HepG2 (cell line): ENCODE measurements around the gene FLT3LG. TPM values are rescaled to one million over a fixed set of nuclear protein-coding genes. Genes with fewer than 3 reads are reported as not detected.
A peak's percentile ranks its signal among the peaks of the same experiment; 100 is the strongest.

Source experiments
- ATAC-seq: fragments of 200-7000 bp; cut with Tn5 transposase; 3 replicates; pipeline ENCODE4 v1.9.1; 2020; ENCODE audit warnings: mild to moderate bottlenecking, moderate library complexity
- BruUV-seq: library from RNA; stranded (reverse); fragments of 400-500 nt; replicated peaks from 2 replicates; lab custom pipeline; 2021; lab: Mats Ljungman, UMichigan
- CTCF ChIA-PET: fragments of 300-600 bp; formaldehyde crosslinking; extraction: SDS; loops from one replicate; lab custom pipeline; 2021; ENCODE audit warnings: low total read pairs, inconsistent platforms, low intra/inter-chr PET ratio; lab: Yijun Ruan, JAX
- POLR2A ChIA-PET: fragments of 350-600 bp; sonication (Branson Sonifier 250); formaldehyde crosslinking; loops from one replicate; lab custom pipeline; 2020; ENCODE audit warnings: antibody characterized with exemption, inconsistent platforms; lab: Yijun Ruan, JAX
- DNase-seq: peaks from one replicate; pipeline ENCODE4 v3.0.0-alpha.2; 2015; ENCODE audit warnings: low spot score
- FAIRE-seq: peaks from 3 replicates; lab custom pipeline; 2011; peaks lifted over from hg19 to GRCh38; lab: Jason Lieb, UNC
- H2AFZ ChIP-seq: one replicate; pipeline ENCODE4 v1.6.1; 2011; ENCODE audit warnings: low read length, inconsistent platforms
- H3K27ac ChIP-seq: fragments of 300-600 bp; 3 replicates; pipeline ENCODE4 v1.8.0; 2011; ENCODE audit warnings: mixed run types, mild to moderate bottlenecking, mixed read lengths, low read length, inconsistent platforms; ENCODE audit not compliant: insufficient read depth; ENCODE audit errors: extremely low read length
- H3K27me3 ChIP-seq, 2 experiments: fragments of 200-600 bp in 1 of 2; 2 replicates in 1 of 2; 3 replicates in 1 of 2; pipeline versions ENCODE4 v1.6.0 to v1.8.0; 2011; ENCODE audit warnings: low read length in 2 of 2, mild to moderate bottlenecking in 2 of 2, moderate library complexity in 2 of 2, inconsistent platforms in 1 of 2; ENCODE audit not compliant: insufficient read depth in 2 of 2, control insufficient read depth in 1 of 2
- H3K36me3 ChIP-seq, 2 experiments: fragments of 200-600 bp in 1 of 2; replicated peaks in 1 of 2; 2 replicates in 1 of 2; 3 replicates in 1 of 2; pipeline versions ENCODE4 v1.5.1 to v1.8.0; 2011; ENCODE audit warnings: low read length in 2 of 2, inconsistent platforms in 1 of 2; ENCODE audit not compliant: insufficient read depth in 2 of 2, control insufficient read depth in 1 of 2
- H3K4me1 ChIP-seq: 2 replicates; pipeline ENCODE4 v1.5.1; 2012; ENCODE audit warnings: low read length, inconsistent platforms; ENCODE audit not compliant: insufficient read depth
- H3K4me2 ChIP-seq: 2 replicates; pipeline ENCODE4 v1.6.0; 2011; ENCODE audit warnings: low read depth, low read length, inconsistent platforms
- H3K4me3 ChIP-seq, 3 experiments: fragments of 200-600 bp in 1 of 3; sonication (generic), shearing (Covaris generic) in 1 of 3; replicated peaks in 1 of 3; 2 replicates each; pipeline ENCODE4 v1.5.1; 2011 to 2016; ENCODE audit warnings: low read length in 3 of 3, inconsistent platforms in 2 of 3, low read depth in 2 of 3, mild to moderate bottlenecking in 2 of 3, control low read depth in 1 of 3, mixed read lengths in 1 of 3; ENCODE audit not compliant: insufficient read depth in 1 of 3
- H3K79me2 ChIP-seq: one replicate; pipeline ENCODE4 v1.6.1; 2011; ENCODE audit warnings: low read length, inconsistent platforms; ENCODE audit not compliant: insufficient read depth
- H3K9ac ChIP-seq: 2 replicates; pipeline ENCODE4 v1.6.0; 2011; ENCODE audit warnings: mild to moderate bottlenecking, low read depth, low read length, inconsistent platforms; ENCODE audit not compliant: insufficient read depth
- H3K9me3 ChIP-seq: 2 replicates; pipeline ENCODE4 v1.5.1; 2012; ENCODE audit warnings: mild to moderate bottlenecking, low read length
- H4K20me1 ChIP-seq: 2 replicates; pipeline ENCODE4 v1.6.0; 2011; ENCODE audit warnings: inconsistent platforms, mild to moderate bottlenecking, low read length, moderate library complexity; ENCODE audit not compliant: insufficient read depth
- CREB3 ChIP-seq: sonication (generic); formaldehyde crosslinking; IDR thresholded peaks from 2 replicates; pipeline ENCODE4 v1.5.0; 2020; ENCODE audit warnings: missing genetic modification reagents
- ESRRA ChIP-seq: sonication (generic); formaldehyde crosslinking; IDR thresholded peaks from 2 replicates; pipeline ENCODE4 v1.5.1; 2020; ENCODE audit warnings: mild to moderate bottlenecking, low read depth, missing genetic modification reagents
- NFATC3 ChIP-seq: sonication (generic); formaldehyde crosslinking; IDR thresholded peaks from 2 replicates; pipeline ENCODE4 v1.5.1; 2020; ENCODE audit warnings: mild to moderate bottlenecking, missing genetic modification reagents
- NFIC ChIP-seq: IDR thresholded peaks from 2 replicates; pipeline ENCODE4 v1.6.1; 2012; ENCODE audit warnings: mild to moderate bottlenecking, low read length, inconsistent platforms
- PCBP1 ChIP-seq: fragments of 200-400 bp; formaldehyde crosslinking; IDR thresholded peaks from 2 replicates; pipeline ENCODE4 v1.6.1; 2017; ENCODE audit warnings: mild to moderate bottlenecking, low read depth, low read length, borderline replicate concordance
- POLR2A ChIP-seq, 2 experiments: IDR thresholded peaks; 2 replicates each; pipeline ENCODE4 v1.6.1; 2011; ENCODE audit warnings: low read depth in 2 of 2, low read length in 2 of 2, mild to moderate bottlenecking in 1 of 2, moderate library complexity in 1 of 2; ENCODE audit not compliant: insufficient read depth in 1 of 2
- RAD21 ChIP-seq: fragments of 450-650 bp; formaldehyde crosslinking; IDR thresholded peaks from 2 replicates; pipeline ENCODE4 v1.5.0; 2020; ENCODE audit warnings: mild to moderate bottlenecking
- SMC3 ChIP-seq: IDR thresholded peaks from 2 replicates; pipeline ENCODE4 v1.6.1; 2011; ENCODE audit warnings: low read length, improper control_type of control experiment
- SNAPC2 ChIP-seq: sonication (generic); formaldehyde crosslinking; IDR thresholded peaks from 2 replicates; pipeline ENCODE4 v1.8.1; 2022; ENCODE audit warnings: mild to moderate bottlenecking, missing genetic modification reagents
- SP4 ChIP-seq: sonication (generic); formaldehyde crosslinking; IDR thresholded peaks from 2 replicates; pipeline ENCODE4 v1.8.1; 2023; ENCODE audit warnings: mild to moderate bottlenecking, missing genetic modification reagents
- STAT5B ChIP-seq: sonication (generic); formaldehyde crosslinking; IDR thresholded peaks from 2 replicates; pipeline ENCODE4 v1.4.0; 2020; ENCODE audit warnings: missing genetic modification reagents
- THYN1 ChIP-seq: sonication (generic); formaldehyde crosslinking; IDR thresholded peaks from 2 replicates; pipeline ENCODE4 v1.8.1; 2023; ENCODE audit warnings: low read depth, mild to moderate bottlenecking, moderate library complexity, missing genetic modification reagents, borderline replicate concordance
- ZGPAT ChIP-seq: IDR thresholded peaks from 2 replicates; pipeline ENCODE4 v1.6.1; 2016; ENCODE audit warnings: mild to moderate bottlenecking
- ZNF232 ChIP-seq: sonication (generic); formaldehyde crosslinking; IDR thresholded peaks from 2 replicates; pipeline ENCODE4 v1.4.0; 2020; ENCODE audit warnings: missing genetic modification reagents, borderline replicate concordance
- ZNF557 ChIP-seq: sonication (generic); formaldehyde crosslinking; IDR thresholded peaks from 2 replicates; pipeline ENCODE4 v1.4.0; 2020; ENCODE audit warnings: missing genetic modification reagents
- ZNF558 ChIP-seq: sonication (generic); formaldehyde crosslinking; IDR thresholded peaks from 2 replicates; pipeline ENCODE4 v1.9.0; 2022; ENCODE audit warnings: mild to moderate bottlenecking, missing genetic modification reagents, borderline replicate concordance
- ZNF770 ChIP-seq: sonication (generic); formaldehyde crosslinking; IDR thresholded peaks from 2 replicates; pipeline ENCODE4 v1.5.0; 2020; ENCODE audit warnings: mild to moderate bottlenecking, missing genetic modification reagents
- ZSCAN30 ChIP-seq: sonication (generic); formaldehyde crosslinking; IDR thresholded peaks from 2 replicates; pipeline ENCODE4 v1.5.0; 2020; ENCODE audit warnings: mild to moderate bottlenecking, missing genetic modification reagents
- WGBS: methylation state at CpG from one replicate; pipeline ENCODE4 v1.1.6; 2017; ENCODE audit warnings: low lambda C conversion rate; 5-methylcytosine and 5-hydroxymethylcytosine counted together
- in situ Hi-C: cut with HindIII; loops from 2 replicates; pipeline ENCODE4 v1.10.0; 2017; ENCODE audit warnings: low pct_unique_long_range_greater_than_20kb; ENCODE audit not compliant: extremely low pct_ligation_motif_present
- intact Hi-C: fragments of 100-400 bp; cut with micrococcal nuclease; formaldehyde crosslinking; loops from one replicate; pipeline ENCODE4 v1.10.0; 2022; ENCODE audit not compliant: unreplicated experiment
- polyA plus RNA-seq, 8 experiments: library from polyadenylated mRNA; depleted of rRNA in 3 of 8; stranded (reverse) in 7 of 8; unstranded in 1 of 8; fragments of >200 nt; fragmentation: Illumina TruSeq in 4 of 8; extraction: Trizol in 4 of 8; gene quantifications; 2 replicates each; pipeline versions ENCODE4 v1.2.1 to v1.2.3, GENCODE V29; 2011 to 2016; ENCODE audit warnings: low read depth in 4 of 8, missing spikeins in 1 of 8, mixed read lengths in 1 of 8; ENCODE audit not compliant: insufficient read depth in 1 of 8
- total RNA-seq, 5 experiments: library from RNA; depleted of rRNA; stranded (reverse); fragments of >200 nt; fragmentation: Illumina TruSeq; extraction: Trizol; gene quantifications; 2 replicates each; pipeline ENCODE4 v1.2.3, GENCODE V29; 2016; ENCODE audit warnings: low read depth in 1 of 5

FLT3LG gene
- total and polyA plus RNA-seq, 2 of the 13 experiments (the other 11 are each of a cell fraction or from before 2014, with no cell fraction given), result 1.5 to 2.6 TPM

GRCh38 chr19:49430678-49431329 is 43.2 kb upstream of the FLT3LG start (continued):
- no peak for TF ChIP-seq ZNF232 (CRISPR knock-in tag)
- TF ChIP-seq SMC3, result peak; percentile 16; the same call in 1 of the 2 replicates
- no peak for TF ChIP-seq ESRRA (CRISPR knock-in tag)
- TF ChIP-seq SP4 (CRISPR knock-in tag), result no peak
- no peak for TF ChIP-seq NFIC
- TF ChIP-seq STAT5B (CRISPR knock-in tag), result no peak
- peak; percentile 96 for TF ChIP-seq ZNF770 (CRISPR knock-in tag)
- TF ChIP-seq ZNF558 (CRISPR knock-in tag), result no peak
- 0 out of 2 replicates have a peak, but pooled peaks have one; percentile 10 for TF ChIP-seq RAD21 (CRISPR knock-in tag)

GRCh38 chr19:49431330-49431749 is 42.7 kb upstream of the FLT3LG start:
- no peaks in the 10 kb centered on the region for H3K36me3 ChIP-seq
- 47% methylated on average over 18 of the region's 29 CpGs for WGBS
- H2AFZ ChIP-seq, result no peak overlapping the region
- FAIRE-seq (no peak), DNase-seq (no peak), ATAC-seq (no peak)
- no peaks in the 10 kb centered on the region for H3K79me2 ChIP-seq
- intact Hi-C loops, result no loop called here
- no peak overlapping the region for H3K9ac ChIP-seq
- no TSS peak for BruUV-seq
- ChIA-PET POLR2A (no interaction called here), CTCF (interaction anchor here (1.9 kb wide), 1 partner anchor 39 kb away, joined by 16 read pairs; no protein-coding TSS in a partner anchor)
- in situ Hi-C loops, result no loop called here
- no peak overlapping the region for H3K4me2 ChIP-seq
- TF ChIP-seq SNAPC2 (CRISPR knock-in tag), result no peak
- no peak for TF ChIP-seq THYN1 (CRISPR knock-in tag)
- no peak for TF ChIP-seq NFATC3
- TF ChIP-seq ZGPAT (CRISPR knock-in tag), result no peak
- TF ChIP-seq ZNF557 (CRISPR knock-in tag), result no peak
- no peak for TF ChIP-seq ZSCAN30
- no peak for TF ChIP-seq PCBP1
- TF ChIP-seq POLR2A (IDR thresholded peaks at IDR 0.05; ENCODE audit: insufficient read depth in 1 of 2, low read depth in 2 of 2, low read length in 2 of 2), result no peak
- TF ChIP-seq CREB3 (CRISPR knock-in tag), result no peak
- H3K9me3 ChIP-seq, result no peaks in the 10 kb centered on the region
- no peak overlapping the region for H3K4me3 ChIP-seq
- peaks cover 11% of the 10 kb centered on the region for H3K4me1 ChIP-seq
- no peaks in the 10 kb centered on the region for H4K20me1 ChIP-seq
- no peak overlapping the region for H3K27ac ChIP-seq
- H3K27me3 ChIP-seq, result peaks cover 6 to 86% of the 10 kb centered on the region in 2 experiments; a peak in 4 of 5 replicates
